Measurements from ENCODE around the gene TMEM119.

Gene TMEM119

DNA sequence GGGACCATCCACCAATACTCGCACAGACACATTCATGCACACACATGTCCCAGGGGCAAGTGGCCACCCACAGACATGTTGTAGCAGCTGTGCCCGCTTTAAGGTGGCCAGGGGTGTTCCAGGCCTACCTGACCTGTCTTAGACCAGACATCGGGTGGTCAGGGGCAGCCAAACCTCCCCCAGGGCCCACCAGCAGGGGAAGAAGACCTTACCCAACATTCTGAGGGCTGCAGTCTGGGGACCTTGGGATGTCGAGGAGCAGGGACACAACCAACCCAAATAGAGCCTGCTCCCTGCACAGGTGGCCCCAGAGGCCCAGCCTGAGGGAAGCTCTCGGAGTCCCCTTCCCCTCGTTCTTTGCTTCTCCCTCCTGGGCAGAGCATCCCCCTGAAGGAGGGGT is 1.7 kb upstream of the TMEM119 start:
- Histone ChIP-seq H3K4me3 (ENCODE audit: insufficient read depth, low read depth, low read length) (no peak overlapping the region), H3K4me1 (ENCODE audit: control insufficient read depth, insufficient read depth, low read length) (peaks cover 13% of the 10 kb centered on the region), H3K9me3 (ENCODE audit: control insufficient read depth, low read length) (no peaks in the 10 kb centered on the region), H3K27me3 (ENCODE audit: control insufficient read depth, insufficient read depth, low read length, poor library complexity, severe bottlenecking) (no peaks in the 10 kb centered on the region), H3K27ac (ENCODE audit: insufficient read depth, low read depth, low read length, poor library complexity, severe bottlenecking) (no peak overlapping the region), H3K36me3 (ENCODE audit: control insufficient read depth, insufficient read depth, low read length) (no peaks in the 10 kb centered on the region)
- 82 to 89% methylated on average over 6 of the region's 6 CpGs for WGBS, 2 experiments

DNA sequence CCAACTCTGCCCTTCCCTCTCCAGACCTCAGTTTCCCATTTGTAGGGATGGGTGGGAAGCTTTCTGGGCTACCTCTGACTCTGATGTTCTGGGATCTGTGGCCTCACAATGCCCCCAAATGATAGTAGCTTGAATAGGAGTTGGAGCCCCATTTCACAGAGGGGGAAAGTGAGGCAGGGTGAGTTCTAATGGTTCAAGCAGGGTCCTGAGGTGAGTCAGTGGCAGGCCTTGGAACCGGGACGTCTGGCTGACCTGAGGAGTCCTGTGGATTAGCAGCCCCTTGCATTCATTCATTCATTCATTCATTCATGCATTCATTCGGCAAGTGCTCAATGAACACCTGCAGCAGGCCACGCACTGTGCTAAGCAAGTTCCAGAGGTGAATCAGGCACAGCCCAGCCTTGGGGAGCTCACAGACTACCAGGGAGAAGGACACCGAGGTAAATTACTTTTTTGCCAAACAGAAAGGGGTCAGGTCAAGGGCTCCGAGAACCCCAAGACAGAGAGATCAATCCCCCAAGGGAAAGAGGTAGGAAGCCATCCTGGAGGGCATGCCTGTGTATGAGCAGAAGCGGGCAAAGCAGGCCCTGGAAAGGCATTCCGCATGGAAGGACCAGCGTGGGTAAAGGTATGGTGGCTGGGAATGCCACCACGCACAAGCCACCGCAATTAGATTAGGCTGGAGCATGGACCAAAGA is 818 bp upstream of the TMEM119 start:
- WGBS, 2 experiments: 95 to 96% methylated on average over 11 of the region's 11 CpGs
- Histone ChIP-seq H3K4me1 (ENCODE audit: control insufficient read depth, insufficient read depth, low read length) (peaks cover 17% of the 10 kb centered on the region), H3K27ac (ENCODE audit: insufficient read depth, low read depth, low read length, poor library complexity, severe bottlenecking) (no peak overlapping the region), H3K36me3 (ENCODE audit: control insufficient read depth, insufficient read depth, low read length) (no peaks in the 10 kb centered on the region), H3K9me3 (ENCODE audit: control insufficient read depth, low read length) (no peaks in the 10 kb centered on the region), H3K4me3 (ENCODE audit: insufficient read depth, low read depth, low read length) (no peak overlapping the region), H3K27me3 (ENCODE audit: control insufficient read depth, insufficient read depth, low read length, poor library complexity, severe bottlenecking) (no peaks in the 10 kb centered on the region)

DNA sequence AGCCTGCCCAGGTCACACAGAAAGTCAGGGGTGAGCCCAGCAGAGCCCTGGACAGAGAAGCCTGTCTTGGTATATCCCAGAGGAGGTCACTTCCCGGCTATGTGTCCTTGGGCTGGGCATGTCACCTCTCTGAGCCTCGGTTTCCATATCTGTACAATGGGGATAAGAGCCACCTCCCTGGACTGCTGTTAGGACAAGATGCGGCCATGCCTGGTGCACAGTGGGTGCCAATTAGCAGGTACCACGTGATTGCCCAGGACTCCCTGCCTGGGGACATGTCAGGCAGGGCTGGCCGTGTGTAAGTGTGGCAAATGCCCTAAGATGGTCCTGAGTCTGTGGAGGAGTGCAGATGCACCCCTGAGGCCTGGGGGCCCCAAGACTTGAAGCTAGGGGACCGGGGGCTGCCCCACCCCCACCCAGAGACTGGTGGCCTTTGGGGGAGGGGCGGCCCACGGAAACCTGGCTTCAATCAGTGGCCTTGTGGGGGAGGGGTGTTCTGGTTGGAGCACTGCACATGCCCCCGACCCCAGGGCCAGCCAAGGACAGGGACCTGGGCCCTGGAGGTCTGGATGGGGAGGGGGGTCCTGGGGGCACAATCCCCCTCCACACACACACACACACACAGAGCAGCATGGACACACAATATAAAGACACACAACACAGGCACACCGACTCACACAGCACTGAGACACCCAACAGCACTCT is 878 bp downstream of the TMEM119 start:
- 69 to 80% methylated on average over 10 of the region's 10 CpGs for WGBS, 2 experiments
- H3K4me3 ChIP-seq (ENCODE audit: insufficient read depth, low read depth, low read length): no peak overlapping the region
- no peaks in the 10 kb centered on the region for H3K9me3 ChIP-seq (ENCODE audit: control insufficient read depth, low read length)
- H3K4me1 ChIP-seq (ENCODE audit: control insufficient read depth, insufficient read depth, low read length): peaks cover 20% of the 10 kb centered on the region
- no peaks in the 10 kb centered on the region for H3K36me3 ChIP-seq (ENCODE audit: control insufficient read depth, insufficient read depth, low read length)
- no peak overlapping the region for H3K27ac ChIP-seq (ENCODE audit: insufficient read depth, low read depth, low read length, poor library complexity, severe bottlenecking)
- H3K27me3 ChIP-seq (ENCODE audit: control insufficient read depth, insufficient read depth, low read length, poor library complexity, severe bottlenecking): no peaks in the 10 kb centered on the region

DNA sequence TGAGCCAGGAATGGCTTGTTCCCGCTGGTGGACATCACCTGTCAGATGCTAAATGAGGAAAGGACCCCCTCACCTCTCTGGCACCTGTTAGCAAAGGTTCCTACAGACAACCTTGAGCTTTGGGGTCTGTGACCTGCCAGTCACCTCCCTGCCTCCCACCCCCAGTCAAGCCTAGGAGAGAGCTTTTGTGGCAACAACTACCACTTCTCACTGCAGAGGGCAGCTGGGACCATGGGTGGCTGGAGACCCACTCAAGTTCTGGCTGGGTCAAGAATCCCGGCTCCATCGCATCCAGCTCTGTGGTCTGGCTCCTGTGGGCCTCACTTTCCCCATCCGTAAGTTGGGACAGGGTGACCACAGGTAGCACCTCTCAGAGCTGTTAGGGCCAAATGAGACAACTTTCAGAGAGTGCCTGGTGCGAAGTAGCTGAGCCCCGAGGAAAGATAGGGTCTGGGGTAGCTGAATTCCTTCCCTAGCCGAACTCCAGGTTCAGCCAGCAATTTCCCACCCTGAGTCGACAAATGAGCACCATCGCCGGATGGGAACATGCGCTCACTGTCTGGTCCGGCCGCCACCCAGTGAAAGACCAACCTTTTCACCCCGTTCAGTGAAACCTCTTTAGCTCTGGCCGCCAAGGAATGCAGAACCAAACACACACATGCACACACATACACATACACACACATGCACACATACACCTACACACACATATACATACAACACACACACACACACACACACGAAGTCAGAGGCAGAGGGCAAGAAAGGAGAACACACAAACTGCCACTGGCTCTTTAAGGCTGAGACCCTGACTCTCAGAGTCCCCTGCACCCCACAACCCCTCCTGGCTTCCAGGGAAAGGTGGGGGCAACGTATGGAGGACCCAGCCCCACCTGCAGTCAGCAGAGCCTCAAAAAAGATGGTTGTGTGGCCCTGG is 1.9 kb downstream of the TMEM119 start:
- Histone ChIP-seq H3K27me3 (ENCODE audit: control insufficient read depth, insufficient read depth, low read length, poor library complexity, severe bottlenecking) (no peaks in the 10 kb centered on the region), H3K36me3 (ENCODE audit: control insufficient read depth, insufficient read depth, low read length) (no peaks in the 10 kb centered on the region), H3K9me3 (ENCODE audit: control insufficient read depth, low read length) (no peaks in the 10 kb centered on the region), H3K27ac (ENCODE audit: insufficient read depth, low read depth, low read length, poor library complexity, severe bottlenecking) (no peak overlapping the region), H3K4me3 (ENCODE audit: insufficient read depth, low read depth, low read length) (no peak overlapping the region), H3K4me1 (ENCODE audit: control insufficient read depth, insufficient read depth, low read length) (peaks cover 20% of the 10 kb centered on the region)
- 85 to 87% methylated on average over 17 of the region's 17 CpGs for WGBS, 2 experiments

DNA sequence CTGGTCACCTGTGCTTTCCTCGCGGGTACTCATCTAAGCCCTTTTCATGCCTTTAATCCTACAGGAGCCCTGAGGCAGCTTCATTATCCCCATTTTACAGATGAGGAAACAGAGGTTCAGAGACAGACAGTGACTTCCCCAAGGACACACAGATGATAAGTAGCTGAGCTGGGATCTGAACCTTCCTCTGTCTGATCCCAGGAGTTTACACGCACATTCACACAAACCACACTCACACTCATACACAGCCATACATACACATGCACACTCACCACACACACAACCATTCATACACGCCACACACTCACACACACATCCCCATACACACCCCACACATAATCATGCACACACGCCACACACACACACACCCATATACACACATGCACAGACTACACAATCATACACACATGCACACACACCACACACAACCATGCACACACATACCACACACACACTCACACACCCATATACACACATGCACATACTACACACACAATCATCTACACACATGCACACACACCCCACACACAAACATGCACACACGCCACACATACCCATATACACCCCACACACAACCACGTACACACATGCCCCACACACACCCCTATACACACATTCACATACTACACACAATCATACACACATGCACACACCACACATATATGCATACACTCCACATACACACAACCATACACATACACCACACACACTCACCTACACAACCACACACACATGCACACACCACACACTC is 2.7 kb downstream of the TMEM119 start:
- H3K36me3 ChIP-seq (ENCODE audit: control insufficient read depth, insufficient read depth, low read length): no peaks in the 10 kb centered on the region
- H3K4me3 ChIP-seq (ENCODE audit: insufficient read depth, low read depth, low read length): no peak overlapping the region
- H3K27me3 ChIP-seq (ENCODE audit: control insufficient read depth, insufficient read depth, low read length, poor library complexity, severe bottlenecking): no peaks in the 10 kb centered on the region
- H3K4me1 ChIP-seq (ENCODE audit: control insufficient read depth, insufficient read depth, low read length): peaks cover 20% of the 10 kb centered on the region
- H3K27ac ChIP-seq (ENCODE audit: insufficient read depth, low read depth, low read length, poor library complexity, severe bottlenecking): no peak overlapping the region
- 86 to 90% methylated on average over 7 of the region's 7 CpGs for WGBS, 2 experiments
- H3K9me3 ChIP-seq (ENCODE audit: control insufficient read depth, low read length): no peaks in the 10 kb centered on the region

DNA sequence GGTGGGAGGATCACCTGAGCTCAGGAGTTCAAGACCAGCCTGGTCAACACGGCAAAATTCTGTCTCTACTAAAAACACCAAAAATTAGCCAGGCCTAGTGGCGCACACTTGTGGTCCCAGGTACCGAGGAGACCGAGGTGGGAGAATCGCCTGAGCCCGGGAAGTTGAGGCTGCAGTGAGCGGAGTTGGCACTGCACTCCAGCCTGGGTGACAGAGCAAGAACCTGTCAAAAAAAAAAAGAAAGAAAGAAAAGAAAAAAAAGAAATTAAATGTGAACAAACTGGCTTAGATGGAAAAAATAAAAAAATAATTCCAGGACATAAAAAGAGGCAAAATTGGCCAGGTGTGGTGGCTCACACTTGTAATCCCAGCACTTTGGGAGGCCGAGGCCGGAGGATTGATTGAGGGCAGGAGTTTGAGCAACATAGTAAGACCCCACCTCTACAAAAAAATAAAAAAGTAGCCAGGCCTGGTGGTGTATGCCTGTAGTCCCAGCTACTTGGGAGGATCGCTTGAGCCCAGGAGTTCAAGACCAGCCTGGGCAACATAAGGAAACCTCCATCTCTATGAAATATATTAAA is 3.5 kb downstream of the TMEM119 start:
- Histone ChIP-seq H3K27me3 (ENCODE audit: control insufficient read depth, insufficient read depth, low read length, poor library complexity, severe bottlenecking) (no peaks in the 10 kb centered on the region), H3K4me3 (ENCODE audit: insufficient read depth, low read depth, low read length) (no peak overlapping the region), H3K4me1 (ENCODE audit: control insufficient read depth, insufficient read depth, low read length) (peaks cover 26% of the 10 kb centered on the region), H3K27ac (ENCODE audit: insufficient read depth, low read depth, low read length, poor library complexity, severe bottlenecking) (no peak overlapping the region), H3K36me3 (ENCODE audit: control insufficient read depth, insufficient read depth, low read length) (no peaks in the 10 kb centered on the region), H3K9me3 (ENCODE audit: control insufficient read depth, low read length) (no peaks in the 10 kb centered on the region)
- 92 to 96% methylated on average over 10 of the region's 10 CpGs for WGBS, 2 experiments

DNA sequence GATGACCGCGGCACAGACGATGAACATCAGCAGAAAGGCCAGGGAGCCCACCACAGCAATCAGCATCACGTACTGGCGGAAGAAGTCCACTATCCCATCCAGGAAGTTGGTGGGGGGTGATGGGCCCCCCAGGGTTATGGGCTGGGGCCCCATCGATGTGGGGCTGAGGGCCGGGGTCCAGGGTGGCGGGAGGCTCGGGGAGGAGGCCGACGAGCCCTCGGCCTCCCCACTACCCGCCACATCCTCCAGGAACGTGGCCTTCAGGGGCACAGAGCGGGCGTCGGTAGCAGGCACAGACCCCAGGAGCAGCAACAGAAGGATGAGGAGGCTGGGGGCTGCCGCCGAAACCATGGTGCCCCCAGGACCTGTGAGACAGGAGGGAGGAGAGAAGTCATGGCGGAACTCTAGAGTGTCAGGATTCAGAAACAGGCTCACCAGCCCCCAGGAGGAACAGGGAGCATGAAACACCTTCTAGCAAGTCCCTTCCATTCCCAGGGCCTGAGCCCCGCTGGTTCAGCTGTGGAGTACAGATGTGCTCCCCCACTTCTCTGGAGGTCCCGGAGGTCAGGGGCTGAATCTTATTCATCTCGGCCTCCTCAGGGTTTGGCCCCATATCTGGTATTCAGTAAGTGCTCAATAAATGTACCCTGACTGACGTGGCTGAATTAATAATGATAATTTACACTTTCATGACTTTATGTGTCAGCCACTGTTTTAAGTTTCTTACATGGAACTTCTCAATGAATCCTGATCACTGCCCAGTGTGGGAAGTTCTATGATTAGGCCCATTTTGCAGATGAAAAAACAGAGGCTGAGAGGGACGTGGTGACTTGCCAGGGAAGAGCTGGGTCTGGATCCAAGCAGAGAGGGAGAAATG is 5.6 kb downstream of the TMEM119 start:
- H3K4me1 ChIP-seq (ENCODE audit: control insufficient read depth, insufficient read depth, low read length): peaks cover 34% of the 10 kb centered on the region
- no peak overlapping the region for H3K27ac ChIP-seq (ENCODE audit: insufficient read depth, low read depth, low read length, poor library complexity, severe bottlenecking)
- H3K36me3 ChIP-seq (ENCODE audit: control insufficient read depth, insufficient read depth, low read length): no peaks in the 10 kb centered on the region
- H3K27me3 ChIP-seq (ENCODE audit: control insufficient read depth, insufficient read depth, low read length, poor library complexity, severe bottlenecking): no peaks in the 10 kb centered on the region
- H3K9me3 ChIP-seq (ENCODE audit: control insufficient read depth, low read length): no peaks in the 10 kb centered on the region
- H3K4me3 ChIP-seq (ENCODE audit: insufficient read depth, low read depth, low read length): no peak overlapping the region
- WGBS, 2 experiments: 96% methylated on average over 25 of the region's 25 CpGs

DNA sequence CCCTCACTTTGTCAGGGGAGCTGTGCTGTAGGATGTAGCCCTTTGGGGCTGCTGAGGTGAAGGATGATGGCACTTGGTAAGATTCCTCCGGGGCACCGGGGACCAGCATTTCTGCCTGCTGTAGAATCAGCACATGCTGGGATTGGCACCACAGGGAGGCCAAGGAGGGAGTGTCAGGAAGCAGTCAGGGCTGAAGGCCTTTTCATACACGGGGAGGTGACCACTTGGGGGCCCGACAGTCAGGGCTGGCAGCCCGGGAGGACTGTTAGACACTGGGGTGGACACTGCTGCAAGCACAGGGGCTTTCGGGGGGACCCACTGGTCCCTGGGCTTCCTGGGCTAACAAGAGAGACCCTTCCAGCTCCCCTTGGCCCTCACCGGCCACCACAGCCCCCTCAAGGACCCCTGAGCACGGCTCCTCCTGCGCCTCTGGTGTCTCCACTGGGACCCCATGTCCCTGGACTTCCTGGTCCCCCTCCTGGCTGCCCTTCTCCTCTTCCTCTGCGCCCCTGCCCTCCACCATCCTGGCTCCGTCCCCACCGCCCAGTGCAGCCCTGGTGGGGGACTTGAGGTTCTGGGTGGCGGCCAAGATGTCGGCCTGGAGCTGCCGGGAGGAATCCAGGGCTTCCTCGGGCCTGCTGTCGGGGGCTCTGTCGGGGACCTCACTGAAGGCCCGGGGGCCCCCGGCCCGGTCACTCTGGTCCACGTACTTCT is 6.5 kb downstream of the TMEM119 start:
- Histone ChIP-seq H3K9me3 (ENCODE audit: control insufficient read depth, low read length) (no peaks in the 10 kb centered on the region), H3K27ac (ENCODE audit: insufficient read depth, low read depth, low read length, poor library complexity, severe bottlenecking) (no peak overlapping the region), H3K27me3 (ENCODE audit: control insufficient read depth, insufficient read depth, low read length, poor library complexity, severe bottlenecking) (no peaks in the 10 kb centered on the region), H3K4me3 (ENCODE audit: insufficient read depth, low read depth, low read length) (no peak overlapping the region), H3K36me3 (ENCODE audit: control insufficient read depth, insufficient read depth, low read length) (no peaks in the 10 kb centered on the region), H3K4me1 (ENCODE audit: control insufficient read depth, insufficient read depth, low read length) (peaks cover 32% of the 10 kb centered on the region)
- WGBS, 2 experiments: 87 to 89% methylated on average over 22 of the region's 22 CpGs
